OCI-LY3 (cell line): Measurements from ENCODE around the gene CMSS1.

ENCODE experiments used
- H2AFZ ChIP-seq: fragments of 200-600, 300-600 bp; shearing (Covaris generic); 2 replicates; pipeline ENCODE4 v1.6.0; 2014; ENCODE audit warnings: antibody characterized with exemption, low read depth, low read length
- H3K27ac ChIP-seq: fragments of 200-600, 300-600 bp; sonication (generic); 2 replicates; pipeline ENCODE4 v1.5.1; 2014; ENCODE audit warnings: mild to moderate bottlenecking, low read length, moderate library complexity, mixed read lengths
- H3K27me3 ChIP-seq: fragments of 200-600, 300-600 bp; sonication (generic); 2 replicates; pipeline ENCODE4 v1.6.1; 2014; ENCODE audit warnings: low read depth, low read length, mixed read lengths
- H3K36me3 ChIP-seq: fragments of 200-600, 300-600 bp; sonication (generic); replicated peaks from 2 replicates; pipeline ENCODE3; 2014; ENCODE audit warnings: low read depth, low read length, mixed read lengths
- H3K4me1 ChIP-seq: fragments of 300-600, 200-600 bp; sonication (generic); 2 replicates; pipeline ENCODE4 v1.6.1; 2014; ENCODE audit warnings: low read length, mixed read lengths
- H3K4me2 ChIP-seq: fragments of 200-600, 300-600 bp; sonication (generic); 2 replicates; pipeline ENCODE4 v1.6.1; 2014; ENCODE audit warnings: low read length, mixed read lengths
- H3K4me3 ChIP-seq: fragments of 300-600, 200-600 bp; sonication (generic); 2 replicates; pipeline ENCODE4 v1.5.1; 2014; ENCODE audit warnings: antibody characterized with exemption, mild to moderate bottlenecking, low read length, moderate library complexity
- H3K79me2 ChIP-seq: fragments of 300-600, 200-600 bp; shearing (Covaris generic); 2 replicates; pipeline ENCODE4 v1.6.1; 2014; ENCODE audit warnings: mild to moderate bottlenecking, low read length, mixed read lengths
- H3K9ac ChIP-seq: fragments of 300-600, 200-600 bp; shearing (Covaris generic); 2 replicates; pipeline ENCODE4 v1.6.0; 2014; ENCODE audit warnings: mild to moderate bottlenecking, low read length, moderate library complexity
- H3K9me3 ChIP-seq: fragments of 200-600, 300-600 bp; shearing (Covaris generic); 2 replicates; pipeline ENCODE4 v1.6.1; 2014; ENCODE audit warnings: low read length, mixed read lengths; ENCODE audit not compliant: insufficient read depth
- H4K20me1 ChIP-seq: fragments of 200-600, 300-600 bp; sonication (generic); 2 replicates; pipeline ENCODE4 v1.6.1; 2016; ENCODE audit warnings: low read length, mixed read lengths; ENCODE audit not compliant: insufficient read depth
- EZH2phosphoT487 ChIP-seq: fragments of 200-600 bp; shearing (Covaris generic); IDR thresholded peaks from 2 replicates; pipeline ENCODE4 v1.6.1; 2018; ENCODE audit warnings: antibody characterized with exemption, mixed run types, low read depth
- TF ChIP-seq, protein P1 (sequence below): fragments of 200-600, 300-600 bp; sonication (generic); IDR thresholded peaks from 2 replicates; pipeline ENCODE4 v1.5.1; 2014; ENCODE audit warnings: antibody characterized with exemption, low read length, low read depth

Gene CMSS1

DNA sequence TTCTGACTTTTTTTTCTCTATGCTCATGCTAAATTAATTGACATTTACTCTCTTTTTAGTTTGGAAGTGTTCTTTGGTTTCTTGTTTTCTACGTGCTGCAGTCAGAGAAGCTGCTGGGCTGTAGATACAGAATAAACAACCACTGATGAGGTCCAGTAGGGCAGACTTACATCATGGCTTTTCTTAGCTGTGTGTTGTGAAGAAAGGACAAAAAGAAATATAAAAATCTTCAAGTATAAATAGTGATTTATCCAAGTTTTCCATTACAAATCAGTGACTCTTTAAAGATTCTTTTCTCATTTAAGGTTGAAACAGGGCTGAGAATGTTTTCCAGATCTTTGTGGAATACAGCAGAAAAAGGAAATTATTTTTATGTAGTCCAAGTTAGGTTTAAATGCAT lies 122.2 kb downstream of the CMSS1 start:
- Histone ChIP-seq H3K9me3 (no peaks in the 10 kb centered on the region), H3K36me3 (no peaks in the 10 kb centered on the region), H3K79me2 (peaks cover 10% of the 10 kb centered on the region; the same call in 1 of the 2 replicates), H3K4me1 (peaks cover 28% of the 10 kb centered on the region), H3K4me2 (no peak overlapping the region), H2AFZ (no peak overlapping the region), H3K4me3 (no peak overlapping the region), H3K27me3 (no peaks in the 10 kb centered on the region), H4K20me1 (no peaks in the 10 kb centered on the region), H3K27ac (no peak overlapping the region), H3K9ac (no peak overlapping the region)
- no peak for TF ChIP-seq EZH2phosphoT487
- TF ChIP-seq, protein P1, sequence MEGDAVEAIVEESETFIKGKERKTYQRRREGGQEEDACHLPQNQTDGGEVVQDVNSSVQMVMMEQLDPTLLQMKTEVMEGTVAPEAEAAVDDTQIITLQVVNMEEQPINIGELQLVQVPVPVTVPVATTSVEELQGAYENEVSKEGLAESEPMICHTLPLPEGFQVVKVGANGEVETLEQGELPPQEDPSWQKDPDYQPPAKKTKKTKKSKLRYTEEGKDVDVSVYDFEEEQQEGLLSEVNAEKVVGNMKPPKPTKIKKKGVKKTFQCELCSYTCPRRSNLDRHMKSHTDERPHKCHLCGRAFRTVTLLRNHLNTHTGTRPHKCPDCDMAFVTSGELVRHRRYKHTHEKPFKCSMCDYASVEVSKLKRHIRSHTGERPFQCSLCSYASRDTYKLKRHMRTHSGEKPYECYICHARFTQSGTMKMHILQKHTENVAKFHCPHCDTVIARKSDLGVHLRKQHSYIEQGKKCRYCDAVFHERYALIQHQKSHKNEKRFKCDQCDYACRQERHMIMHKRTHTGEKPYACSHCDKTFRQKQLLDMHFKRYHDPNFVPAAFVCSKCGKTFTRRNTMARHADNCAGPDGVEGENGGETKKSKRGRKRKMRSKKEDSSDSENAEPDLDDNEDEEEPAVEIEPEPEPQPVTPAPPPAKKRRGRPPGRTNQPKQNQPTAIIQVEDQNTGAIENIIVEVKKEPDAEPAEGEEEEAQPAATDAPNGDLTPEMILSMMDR: no peak

DNA sequence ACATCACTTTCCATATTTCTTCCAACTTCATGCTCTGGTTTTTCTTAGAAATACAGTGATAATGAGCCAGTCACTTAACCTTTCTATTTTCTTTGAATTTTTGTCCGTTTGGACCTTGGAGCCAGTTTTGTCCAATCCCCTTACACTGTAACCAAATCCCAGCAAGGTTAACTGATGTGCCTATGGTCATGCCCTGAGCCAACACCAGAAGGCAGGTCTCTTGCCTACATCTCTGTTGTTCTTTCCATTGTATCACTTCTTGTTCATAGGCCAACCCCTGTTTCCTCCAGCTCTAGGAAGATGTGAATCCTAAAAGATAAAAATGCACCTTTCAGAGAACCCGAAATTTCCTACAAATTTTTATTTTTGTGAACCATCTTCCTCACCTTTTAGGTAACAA lies 122.7 kb downstream of the CMSS1 start:
- H3K4me2 ChIP-seq: no peak overlapping the region
- H3K36me3 ChIP-seq: no peaks in the 10 kb centered on the region
- H3K4me3 ChIP-seq: no peak overlapping the region
- TF ChIP-seq EZH2phosphoT487: no peak
- TF ChIP-seq, protein P1: no peak
- H3K27me3 ChIP-seq: no peaks in the 10 kb centered on the region
- H3K9me3 ChIP-seq: no peaks in the 10 kb centered on the region
- no peak overlapping the region for H3K27ac ChIP-seq
- peaks cover 10% of the 10 kb centered on the region; the same call in 1 of the 2 replicates for H3K79me2 ChIP-seq
- H3K9ac ChIP-seq: no peak overlapping the region
- peaks cover 28% of the 10 kb centered on the region for H3K4me1 ChIP-seq
- no peaks in the 10 kb centered on the region for H4K20me1 ChIP-seq
- H2AFZ ChIP-seq: no peak overlapping the region

DNA sequence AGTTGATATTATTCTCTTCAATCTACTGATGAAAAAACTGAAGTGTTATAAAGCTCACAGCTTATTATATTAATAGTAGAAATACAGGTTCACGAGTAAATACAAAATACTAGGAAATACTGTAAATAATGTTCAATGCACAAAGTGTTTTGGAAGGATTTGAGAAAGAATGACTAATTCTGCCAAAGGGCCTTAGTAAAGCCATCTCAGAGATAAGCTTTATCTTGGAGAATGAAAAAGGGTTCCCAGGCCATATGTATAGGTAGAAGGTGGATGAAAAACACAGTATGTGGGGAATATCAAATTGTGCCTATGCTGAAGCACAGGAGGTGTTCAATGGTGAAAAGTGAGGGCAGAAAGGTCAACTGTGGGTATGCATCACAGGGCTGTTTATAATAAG lies 123.5 kb downstream of the CMSS1 start:
- Histone ChIP-seq H3K36me3 (no peaks in the 10 kb centered on the region), H3K27me3 (no peaks in the 10 kb centered on the region), H3K9me3 (no peaks in the 10 kb centered on the region), H3K79me2 (peaks cover 10% of the 10 kb centered on the region; the same call in 1 of the 2 replicates), H3K4me3 (no peak overlapping the region), H3K27ac (no peak overlapping the region), H3K4me2 (no peak overlapping the region), H2AFZ (no peak overlapping the region), H3K4me1 (peaks cover 28% of the 10 kb centered on the region), H3K9ac (no peak overlapping the region), H4K20me1 (no peaks in the 10 kb centered on the region)
- TF ChIP-seq, protein P1: no peak
- TF ChIP-seq EZH2phosphoT487: no peak

DNA sequence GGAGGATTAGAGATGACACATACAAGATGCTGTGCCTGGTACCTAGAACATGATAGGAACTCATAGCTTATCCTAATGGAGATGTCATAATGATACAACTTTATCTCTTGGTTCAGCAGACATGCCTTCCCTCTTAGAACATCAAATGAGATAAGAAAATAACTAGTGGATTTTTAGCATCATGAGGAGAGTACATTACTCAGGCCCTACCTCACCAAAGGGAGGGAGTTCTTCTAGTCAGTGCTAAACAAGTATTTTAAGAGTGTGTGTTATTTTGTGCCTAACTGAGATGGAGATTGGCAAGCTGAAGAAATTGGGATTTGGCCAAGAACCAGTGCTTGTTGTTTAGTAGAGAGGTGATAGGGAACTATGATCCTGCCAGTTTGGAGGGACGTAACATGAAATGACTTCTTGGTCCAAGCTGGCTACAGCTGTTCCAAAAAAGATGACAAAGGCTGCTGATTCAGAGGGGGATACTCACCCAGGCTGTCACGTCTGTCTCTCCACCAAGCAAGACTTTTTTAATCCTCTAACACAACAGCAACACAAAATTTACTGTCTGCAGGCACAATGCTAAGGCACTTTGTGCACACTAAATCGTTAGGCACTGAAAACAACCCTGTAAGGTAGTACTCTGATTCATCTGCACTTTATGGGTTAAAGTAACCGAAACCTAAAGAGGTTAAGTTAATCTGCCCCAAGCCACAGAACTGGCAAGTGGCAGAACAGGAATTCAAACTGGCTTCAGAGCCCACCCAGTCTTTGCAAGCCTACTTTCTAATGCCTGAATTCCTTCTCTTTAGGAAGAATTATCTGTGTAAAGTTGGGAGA lies 126.5 kb downstream of the CMSS1 start:
- Histone ChIP-seq H3K9ac (no peak overlapping the region), H3K27ac (no peak overlapping the region), H3K27me3 (no peaks in the 10 kb centered on the region), H3K36me3 (no peaks in the 10 kb centered on the region), H3K9me3 (no peaks in the 10 kb centered on the region), H4K20me1 (no peaks in the 10 kb centered on the region), H3K4me3 (no peak overlapping the region), H3K4me2 (no peak overlapping the region), H2AFZ (no peak overlapping the region), H3K4me1 (peaks cover 13% of the 10 kb centered on the region), H3K79me2 (peaks cover 6% of the 10 kb centered on the region; the same call in 1 of the 2 replicates)
- TF ChIP-seq EZH2phosphoT487: no peak
- TF ChIP-seq, protein P1: no peak
